IMR-90 (cell line): Measurements from ENCODE around the gene RABGEF1. TPM values are rescaled to one million over a fixed set of nuclear protein-coding genes. Genes with fewer than 3 reads are reported as not detected.

Experiments
- ATAC-seq: fragments of 200-7000 bp; cut with Tn5 transposase; 2 replicates; pipeline ENCODE4 v1.9.1; 2020; ENCODE audit warnings: low read depth, mild to moderate bottlenecking, moderate library complexity
- BruUV-seq: library from RNA; stranded (reverse); fragments of 400-500 nt; replicated peaks from 2 replicates; lab custom pipeline; 2021; lab: Mats Ljungman, UMichigan
- CTCF ChIA-PET: fragments of 300-600 bp; formaldehyde crosslinking; extraction: SDS; loops from one replicate; lab custom pipeline; 2021; ENCODE audit warnings: antibody characterized with exemption; lab: Yijun Ruan, JAX
- POLR2A ChIA-PET: fragments of 300-600 bp; sonication (Branson Sonifier 250); formaldehyde crosslinking; loops from one replicate; lab custom pipeline; 2022; ENCODE audit warnings: antibody characterized with exemption; ENCODE audit not compliant: unreplicated experiment; lab: Charles Lee
- DNase-seq: peaks from one replicate; pipeline ENCODE4 v3.0.0; 2013
- H2AFZ ChIP-seq: replicated peaks from 2 replicates; pipeline ENCODE3; 2013; ENCODE audit warnings: low read length, mild to moderate bottlenecking; ENCODE audit not compliant: poor library complexity
- H2AK5ac ChIP-seq: 2 replicates; pipeline ENCODE4 v1.6.1; 2013; ENCODE audit warnings: low read depth, low read length, inconsistent platforms
- H2AK9ac ChIP-seq: replicated peaks from 2 replicates; pipeline ENCODE3; 2013; ENCODE audit warnings: mild to moderate bottlenecking, low read depth, low read length, moderate library complexity; ENCODE audit not compliant: poor library complexity
- H2BK120ac ChIP-seq: 2 replicates; pipeline ENCODE4 v1.6.1; 2013; ENCODE audit warnings: low read depth, low read length, inconsistent platforms
- H2BK15ac ChIP-seq: 3 replicates; pipeline ENCODE4 v1.6.1; 2013; ENCODE audit warnings: low read depth, low read length, inconsistent platforms
- H2BK20ac ChIP-seq: 2 replicates; pipeline ENCODE4 v1.6.1; 2013; ENCODE audit warnings: low read depth, mild to moderate bottlenecking, inconsistent platforms, low read length, moderate library complexity
- H2BK5ac ChIP-seq: 2 replicates; pipeline ENCODE4 v1.6.1; 2013; ENCODE audit warnings: mild to moderate bottlenecking, low read depth, low read length, inconsistent platforms; ENCODE audit not compliant: poor library complexity, severe bottlenecking
- H3K14ac ChIP-seq: replicated peaks from 2 replicates; pipeline ENCODE4 v1.6.1; 2013; ENCODE audit warnings: low read depth, low read length, inconsistent platforms
- H3K18ac ChIP-seq: 2 replicates; pipeline ENCODE4 v1.6.1; 2013; ENCODE audit warnings: low read depth, low read length, control low read depth
- H3K23ac ChIP-seq: 2 replicates; pipeline ENCODE4 v1.6.1; 2013; ENCODE audit warnings: low read depth, low read length, inconsistent platforms
- H3K27ac ChIP-seq: 2 replicates; pipeline ENCODE4 v1.5.1; 2013; ENCODE audit warnings: mild to moderate bottlenecking, control low read depth, low read length; ENCODE audit not compliant: insufficient read depth
- H3K27me3 ChIP-seq: 2 replicates; pipeline ENCODE4 v1.6.1; 2013; ENCODE audit warnings: low read length; ENCODE audit not compliant: control insufficient read depth, insufficient read depth
- H3K36me3 ChIP-seq: 2 replicates; pipeline ENCODE4 v1.6.1; 2013; ENCODE audit warnings: low read length, mixed read lengths; ENCODE audit not compliant: control insufficient read depth, insufficient read depth
- H3K4ac ChIP-seq: 2 replicates; pipeline ENCODE4 v1.6.1; 2013; ENCODE audit warnings: low read depth, low read length, inconsistent platforms
- H3K4me1 ChIP-seq: 2 replicates; pipeline ENCODE4 v1.6.1; 2013; ENCODE audit warnings: low read length, mixed read lengths; ENCODE audit not compliant: control insufficient read depth, insufficient read depth
- H3K4me2 ChIP-seq: 2 replicates; pipeline ENCODE4 v1.6.1; 2013; ENCODE audit warnings: low read depth, mild to moderate bottlenecking, control low read depth, low read length, moderate library complexity
- H3K4me3 ChIP-seq: 2 replicates; pipeline ENCODE4 v1.5.1; 2013; ENCODE audit warnings: low read depth, mild to moderate bottlenecking, control low read depth, low read length, moderate library complexity; ENCODE audit not compliant: insufficient read depth
- H3K56ac ChIP-seq: 2 replicates; pipeline ENCODE4 v1.6.1; 2013; ENCODE audit warnings: low read length, inconsistent platforms; ENCODE audit not compliant: insufficient read depth; ENCODE audit errors: extremely low read depth
- H3K79me1 ChIP-seq, 2 experiments: 2 replicates each; pipeline ENCODE4 v1.6.1; 2013; ENCODE audit warnings: low read length in 2 of 2, inconsistent platforms in 1 of 2, low read depth in 1 of 2
- H3K9ac ChIP-seq: 2 replicates; pipeline ENCODE4 v1.6.1; 2013; ENCODE audit warnings: low read depth, low read length, control low read depth
- H3K9me1 ChIP-seq: 2 replicates; pipeline ENCODE4 v1.6.1; 2013; ENCODE audit warnings: low read length, inconsistent platforms; ENCODE audit not compliant: insufficient read depth
- H3K9me3 ChIP-seq: 2 replicates; pipeline ENCODE4 v1.6.1; 2013; ENCODE audit warnings: low read length; ENCODE audit not compliant: control insufficient read depth, insufficient read depth
- H4K20me1 ChIP-seq: 2 replicates; pipeline ENCODE4 v1.6.1; 2013; ENCODE audit warnings: low read length, inconsistent platforms; ENCODE audit not compliant: insufficient read depth
- H4K5ac ChIP-seq: 2 replicates; pipeline ENCODE4 v1.6.1; 2013; ENCODE audit warnings: mild to moderate bottlenecking, low read depth, low read length, control low read depth
- H4K8ac ChIP-seq, 2 experiments: 2 replicates each; pipeline ENCODE4 v1.6.1; 2013; ENCODE audit warnings: low read depth in 2 of 2, low read length in 2 of 2, control low read depth in 1 of 2, inconsistent platforms in 1 of 2
- H4K91ac ChIP-seq: 2 replicates; pipeline ENCODE4 v1.6.1; 2013; ENCODE audit warnings: low read depth, low read length, inconsistent platforms; ENCODE audit not compliant: insufficient read depth
- BHLHE40 ChIP-seq: fragments of 150-350 bp; IDR thresholded peaks from 2 replicates; pipeline ENCODE4 v1.6.1; 2016; ENCODE audit warnings: mild to moderate bottlenecking, low read depth, low read length
- CEBPB ChIP-seq: IDR thresholded peaks from 2 replicates; pipeline ENCODE4 v1.6.1; 2012; ENCODE audit warnings: low read depth, low read length, improper control_type of control experiment
- CHD1 ChIP-seq: IDR thresholded peaks from 2 replicates; pipeline ENCODE4 v1.6.1; 2012; ENCODE audit warnings: low read depth, low read length, improper control_type of control experiment
- CTCF ChIP-seq: conservative IDR thresholded peaks from 2 replicates; pipeline ENCODE4 v1.5.1; 2012; ENCODE audit warnings: mild to moderate bottlenecking, low read depth, low read length, improper control_type of control experiment
- ELK1 ChIP-seq: fragments of 150-350 bp; IDR thresholded peaks from 2 replicates; pipeline ENCODE4 v1.6.1; 2016; ENCODE audit warnings: low read depth, mild to moderate bottlenecking, low read length, moderate library complexity, borderline replicate concordance
- FOS ChIP-seq: fragments of 150-350 bp; IDR thresholded peaks from 2 replicates; pipeline ENCODE4 v1.6.1; 2016; ENCODE audit warnings: low read depth, low read length
- MAFK ChIP-seq: IDR thresholded peaks from 2 replicates; pipeline ENCODE4 v1.6.1; 2012; ENCODE audit warnings: low read depth, low read length, improper control_type of control experiment
- MAZ ChIP-seq: IDR thresholded peaks from 2 replicates; pipeline ENCODE4 v1.6.1; 2012; ENCODE audit warnings: low read depth, mild to moderate bottlenecking, low read length, improper control_type of control experiment, moderate library complexity, borderline replicate concordance
- MXI1 ChIP-seq: IDR thresholded peaks from 2 replicates; pipeline ENCODE4 v1.6.1; 2012; ENCODE audit warnings: low read depth, mild to moderate bottlenecking, low read length, moderate library complexity, borderline replicate concordance
- NFE2L2 ChIP-seq: fragments of 150-350 bp; IDR thresholded peaks from 2 replicates; pipeline ENCODE4 v1.6.1; 2016; ENCODE audit warnings: low read depth, mild to moderate bottlenecking, low read length
- POLR2A ChIP-seq: IDR thresholded peaks from 2 replicates; pipeline ENCODE4 v1.6.1; 2012; ENCODE audit warnings: mild to moderate bottlenecking, low read depth, low read length
- RAD21 ChIP-seq: IDR thresholded peaks from 2 replicates; pipeline ENCODE4 v1.6.1; 2012; ENCODE audit warnings: low read length, improper control_type of control experiment
- RCOR1 ChIP-seq: IDR thresholded peaks from 2 replicates; pipeline ENCODE4 v1.6.1; 2012; ENCODE audit warnings: mild to moderate bottlenecking, low read length, improper control_type of control experiment; ENCODE audit not compliant: insufficient replicate concordance
- RFX5 ChIP-seq: IDR thresholded peaks from 2 replicates; pipeline ENCODE4 v1.8.0; 2012; ENCODE audit warnings: low read depth, mild to moderate bottlenecking, low read length, moderate library complexity
- SMC3 ChIP-seq: fragments of 150-350 bp; IDR thresholded peaks from 2 replicates; pipeline ENCODE4 v1.6.1; 2016; ENCODE audit warnings: low read depth, mild to moderate bottlenecking, antibody characterized with exemption, low read length, moderate library complexity
- WGBS, 2 experiments: methylation state at CpG; one replicate each; pipeline versions ENCODE4 v1.1.5 to v1.1.7; 2013; ENCODE audit warnings: missing lambda C conversion rate in 2 of 2; ENCODE audit not compliant: insufficient read length in 1 of 2; ENCODE audit errors: extremely low coverage in 2 of 2; 5-methylcytosine and 5-hydroxymethylcytosine counted together
- dilution Hi-C: fragments of 300-500 bp; cut with HindIII; formaldehyde crosslinking; loops from one replicate; pipeline ENCODE4 v1.14.3; 2018; ENCODE audit warnings: low sequenced_read_pairs; ENCODE audit not compliant: unreplicated experiment
- in situ Hi-C: fragments of 300-500 bp; cut with MboI; formaldehyde crosslinking; loops from 3 replicates; pipeline ENCODE4 v1.14.3; 2019; ENCODE audit warnings: low sequenced_read_pairs, inconsistent platforms, mixed read lengths
- intact Hi-C: fragments of 100-400 bp; cut with micrococcal nuclease; formaldehyde crosslinking; loops from 2 replicates; pipeline ENCODE4 v1.10.0; 2022
- polyA plus RNA-seq, 3 experiments: library from polyadenylated mRNA; depleted of rRNA; stranded (reverse); fragments of >200 nt; gene quantifications; 2 replicates each; pipeline ENCODE4 v1.2.3, GENCODE V29; 2012; ENCODE audit warnings: low replicate concordance in 1 of 3
- total RNA-seq: library from RNA; depleted of rRNA; stranded (reverse); fragments of >200 nt; gene quantifications from 2 replicates; pipeline ENCODE4 v1.2.3, GENCODE V29; 2012
- TF ChIP-seq, protein P1 (sequence below): fragments of 150-350 bp; IDR thresholded peaks from 2 replicates; pipeline ENCODE4 v1.6.1; 2017; ENCODE audit warnings: mild to moderate bottlenecking, antibody characterized with exemption, low read length, low read depth

Gene RABGEF1
- total and polyA plus RNA-seq, 2 of the 4 experiments (the other 2 are of a cell fraction), result 34.9 to 56.6 TPM

GRCh38 chr7:66720561-66720960 lies 20.0 kb upstream of the RABGEF1 start:
- Histone ChIP-seq H2AK9ac (no peak overlapping the region), H3K9ac (no peak overlapping the region), H4K20me1 (no peaks in the 10 kb centered on the region), H3K79me1 (peaks cover 11 to 15% of the 10 kb centered on the region in 2 experiments), H2BK15ac (no peak overlapping the region), H2AK5ac (no peak overlapping the region), H4K8ac (no peak overlapping the region), H2AFZ (no peak overlapping the region), H3K4me2 (no peak overlapping the region), H2BK120ac (no peak overlapping the region), H3K23ac (no peak overlapping the region), H2BK5ac (no peak overlapping the region), H3K27me3 (no peaks in the 10 kb centered on the region), H3K9me3 (peaks cover 11% of the 10 kb centered on the region), H3K18ac (no peak overlapping the region), H4K5ac (no peak overlapping the region), H3K9me1 (peaks cover 8% of the 10 kb centered on the region; the same call in 1 of the 2 replicates), H3K56ac (no peak overlapping the region), H3K14ac (no peak overlapping the region), H3K27ac (no peak overlapping the region), H3K4me1 (no peaks in the 10 kb centered on the region), H3K36me3 (peaks cover 29% of the 10 kb centered on the region), H2BK20ac (no peak overlapping the region), H3K4me3 (no peak overlapping the region), H4K91ac (no peak overlapping the region), H3K4ac (no peak overlapping the region)
- in situ Hi-C loops, result no loop called here
- no TSS peak for BruUV-seq
- ChIA-PET POLR2A (no interaction called here), CTCF (no interaction called here)
- dilution Hi-C loops, result no loop called here
- intact Hi-C loops, result no loop called here
- ATAC-seq (no peak), DNase-seq (no peak)
- no CpG with 5 or more reads among the region's 1 CpG for WGBS, 2 experiments
- TF ChIP-seq, protein P1, sequence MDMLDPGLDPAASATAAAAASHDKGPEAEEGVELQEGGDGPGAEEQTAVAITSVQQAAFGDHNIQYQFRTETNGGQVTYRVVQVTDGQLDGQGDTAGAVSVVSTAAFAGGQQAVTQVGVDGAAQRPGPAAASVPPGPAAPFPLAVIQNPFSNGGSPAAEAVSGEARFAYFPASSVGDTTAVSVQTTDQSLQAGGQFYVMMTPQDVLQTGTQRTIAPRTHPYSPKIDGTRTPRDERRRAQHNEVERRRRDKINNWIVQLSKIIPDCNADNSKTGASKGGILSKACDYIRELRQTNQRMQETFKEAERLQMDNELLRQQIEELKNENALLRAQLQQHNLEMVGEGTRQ, result no peak
- TF ChIP-seq RAD21 (no peak), POLR2A (no peak), NFE2L2 (no peak), SMC3 (no peak), CHD1 (no peak), BHLHE40 (no peak), MAFK (no peak), MXI1 (no peak), CTCF (no peak), RCOR1 (no peak), MAZ (no peak), ELK1 (no peak), CEBPB (no peak), RFX5 (no peak), FOS (no peak)
